GM18870 (cell line): ENCODE results near the gene LGALSL.

Experiments
- ATAC-seq: cut with Tn5 transposase; IDR thresholded peaks from one replicate; pipeline ENCODE4 v1.9.1; 2021; ENCODE audit warnings: moderate library complexity; ENCODE audit not compliant: unreplicated experiment

The LGALSL gene

DNA sequence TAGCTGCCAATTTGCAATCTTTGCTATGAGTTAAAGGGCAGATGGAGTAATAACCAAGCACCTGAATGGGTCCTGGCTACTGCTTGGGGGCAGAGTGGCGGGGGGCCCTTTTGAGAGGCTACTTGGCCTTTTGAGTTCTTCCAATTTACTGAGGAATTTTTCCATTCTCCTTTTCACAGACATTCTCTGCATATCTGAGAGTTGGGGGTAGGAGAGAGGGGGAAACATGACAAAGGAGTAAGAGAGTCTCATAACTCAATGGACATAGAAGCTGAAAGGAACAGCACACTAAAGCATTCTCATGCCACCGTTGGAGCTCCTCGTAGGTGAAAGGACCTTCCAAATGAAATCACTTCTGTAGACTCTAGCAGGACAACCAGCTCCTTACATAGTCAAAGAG lies 16.1 kb downstream of the LGALSL start:
- no peak for ATAC-seq

DNA sequence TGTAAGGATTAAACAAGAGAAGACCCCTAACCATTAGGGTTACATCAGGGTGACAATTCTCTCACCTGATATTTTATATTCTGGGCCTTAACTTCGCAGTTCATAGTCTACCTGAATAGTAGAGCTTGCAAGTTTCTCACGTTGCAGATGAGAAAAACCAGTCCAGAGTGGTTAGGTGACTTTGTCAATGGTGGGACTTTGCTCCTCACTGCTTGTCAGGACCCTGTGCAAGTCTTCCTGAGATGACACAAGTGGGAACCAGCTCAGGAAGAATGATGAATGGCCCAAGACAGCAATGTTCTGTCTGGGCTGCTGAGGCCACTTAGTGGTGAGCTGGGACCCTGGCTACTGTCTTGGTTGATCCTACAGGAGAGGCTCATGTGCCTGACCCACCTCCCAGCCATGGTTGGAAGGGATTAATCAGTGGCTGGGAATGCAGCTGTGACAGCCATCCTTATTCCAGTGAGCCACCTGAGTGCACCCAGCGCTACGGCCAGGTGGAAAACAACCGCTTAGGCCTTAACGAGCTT lies 16.9 kb downstream of the LGALSL start:
- ATAC-seq = no peak

DNA sequence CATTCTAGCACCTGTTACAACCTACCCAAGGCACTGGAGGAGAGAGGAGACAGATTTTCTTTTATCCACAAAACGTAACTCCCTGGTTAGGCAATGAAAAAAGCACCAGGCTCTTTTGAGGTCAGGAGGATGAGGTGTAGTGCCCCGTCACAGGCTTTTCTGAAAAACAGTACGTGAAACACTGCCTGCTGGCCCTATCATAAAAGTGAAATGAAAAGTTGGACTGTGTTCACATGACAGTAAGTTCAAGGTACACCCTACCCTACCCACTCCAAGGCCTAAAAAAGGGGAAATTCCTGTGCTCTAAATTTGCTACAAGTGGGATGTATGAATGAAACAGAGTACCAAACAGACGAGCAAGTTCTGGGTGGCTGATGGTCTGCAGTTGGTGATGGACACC lies 17.6 kb downstream of the LGALSL start:
- no peak for ATAC-seq

DNA sequence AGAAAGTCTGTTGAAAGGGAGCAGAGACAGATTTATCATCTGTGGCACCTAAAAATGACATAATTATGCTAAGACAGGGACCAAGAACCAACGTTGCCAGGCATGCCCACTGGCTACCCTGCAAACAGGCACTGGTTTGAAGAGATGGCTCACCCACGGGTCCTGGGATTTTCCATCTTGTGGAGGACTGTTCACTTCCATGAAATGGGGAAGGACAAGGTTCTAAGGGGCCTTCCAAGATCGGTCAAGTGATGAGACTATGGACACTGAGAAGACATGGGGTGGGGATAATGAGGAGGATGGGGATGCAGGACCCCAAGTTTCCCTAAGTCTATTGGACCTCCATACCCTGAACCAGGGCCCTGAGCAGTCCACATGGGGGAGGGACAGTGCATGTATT lies 18.9 kb downstream of the LGALSL start:
- no peak for ATAC-seq

DNA sequence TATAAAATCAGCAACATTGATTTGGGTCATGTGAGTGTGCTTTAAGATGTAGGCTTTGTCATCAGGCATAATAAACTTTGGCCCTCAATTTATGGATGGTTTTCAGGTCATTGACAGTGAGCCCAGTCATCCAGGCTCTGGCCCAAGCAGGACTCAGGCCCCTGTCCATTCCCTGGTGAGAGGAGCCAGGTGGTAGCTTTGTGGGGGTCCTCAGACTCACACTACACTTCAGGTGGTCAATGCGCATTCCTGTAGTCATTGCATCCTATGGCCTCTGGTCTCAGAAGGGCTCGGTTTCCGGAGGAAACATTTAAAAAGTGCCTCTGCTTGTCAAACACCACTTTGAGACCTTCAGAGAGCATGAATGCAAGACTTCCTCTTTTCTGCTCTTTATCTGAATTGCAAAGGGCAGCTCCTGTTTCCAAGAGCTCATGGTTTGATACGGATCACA lies 20.2 kb downstream of the LGALSL start:
- ATAC-seq = no peak

DNA sequence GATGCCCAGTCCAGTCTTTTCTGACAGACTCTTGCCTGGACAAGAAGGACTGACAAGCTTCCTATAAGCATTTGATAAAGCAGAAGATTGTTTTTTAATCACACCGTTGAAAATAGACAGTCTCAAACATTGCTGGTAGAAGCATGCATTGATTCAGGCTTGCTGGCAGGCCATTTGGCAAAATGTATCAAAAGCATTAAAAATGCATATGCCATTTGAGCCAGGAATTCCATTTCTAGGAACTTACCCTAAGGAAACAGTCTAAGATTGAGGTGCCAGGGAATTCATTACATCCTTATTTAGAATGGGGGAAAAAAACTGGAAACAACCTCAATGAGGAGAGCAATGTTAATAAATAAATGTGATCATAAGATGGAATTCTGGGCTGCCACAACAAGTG lies 20.7 kb downstream of the LGALSL start:
- no peak for ATAC-seq

DNA sequence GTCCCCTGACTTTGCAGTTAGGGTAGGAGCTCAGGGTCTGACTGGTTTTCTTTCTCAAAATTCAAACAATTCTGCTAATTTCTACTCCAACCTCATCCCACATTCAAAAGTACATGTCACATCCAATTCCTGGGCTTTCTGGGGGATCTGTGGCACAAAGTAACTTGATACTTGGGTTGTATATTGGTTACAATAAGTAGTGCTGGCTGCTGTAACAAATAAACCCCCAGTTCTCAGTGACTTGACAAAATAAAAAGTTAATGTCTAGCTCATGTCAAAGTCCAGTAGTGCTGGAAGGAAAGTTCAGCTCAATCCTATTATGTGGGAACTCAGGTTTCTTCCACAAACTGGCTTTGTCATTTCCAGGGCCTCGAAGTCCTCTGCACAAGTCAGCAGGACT lies 23.1 kb downstream of the LGALSL start:
- no peak for ATAC-seq

DNA sequence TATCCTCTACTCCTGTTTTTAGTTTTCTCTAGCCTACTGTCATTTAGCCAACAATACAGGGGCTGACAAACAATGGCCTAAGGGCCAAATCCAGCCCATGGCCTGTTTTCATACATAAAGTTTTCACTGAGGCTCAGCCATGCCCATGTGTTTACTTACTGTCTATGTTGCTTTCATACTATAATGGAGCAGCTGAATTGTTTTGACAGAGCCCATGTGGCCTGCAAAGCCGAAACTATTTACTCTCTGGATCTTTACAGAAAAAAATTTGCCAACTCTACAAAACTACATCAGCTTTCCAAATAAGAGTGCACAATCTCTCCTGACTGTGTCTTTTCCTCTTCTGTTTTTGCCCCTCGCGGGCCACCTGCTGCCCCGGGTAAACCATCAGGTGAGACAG lies 24.0 kb downstream of the LGALSL start:
- no peak for ATAC-seq

DNA sequence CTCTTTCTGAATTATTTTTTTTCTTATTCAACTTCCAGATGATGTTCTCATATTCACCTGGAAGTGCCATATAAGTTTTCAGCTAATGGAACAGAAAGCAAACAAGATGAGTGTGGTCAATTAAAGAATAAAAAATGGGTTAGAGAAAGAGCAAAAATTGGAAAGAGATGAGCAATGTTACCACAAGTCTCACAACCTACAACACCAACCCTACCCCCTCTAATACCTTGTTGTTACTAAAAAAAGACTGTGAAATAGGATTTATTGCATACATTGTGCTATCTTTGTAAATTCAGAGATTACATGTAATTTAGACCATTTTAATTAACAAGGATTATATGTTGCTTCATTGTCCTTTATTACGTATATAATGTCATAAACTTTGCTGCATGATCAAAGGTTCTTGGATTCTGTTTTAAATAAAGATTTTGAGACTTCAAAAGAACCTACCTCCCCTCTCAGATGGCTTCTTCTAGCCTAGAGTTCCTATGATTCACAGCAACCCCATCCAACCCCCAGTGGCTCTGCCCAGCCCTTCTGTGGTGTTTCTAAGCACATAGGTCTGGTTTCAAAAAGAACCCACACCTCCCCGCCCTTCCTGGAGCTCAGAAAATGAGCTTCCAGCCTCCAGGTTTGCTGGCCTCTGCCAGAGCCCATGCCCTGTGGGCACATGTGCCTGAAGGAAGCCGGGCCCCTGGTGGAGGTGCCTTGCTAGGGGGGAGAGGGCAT lies 24.7 kb downstream of the LGALSL start:
- ATAC-seq = no peak

DNA sequence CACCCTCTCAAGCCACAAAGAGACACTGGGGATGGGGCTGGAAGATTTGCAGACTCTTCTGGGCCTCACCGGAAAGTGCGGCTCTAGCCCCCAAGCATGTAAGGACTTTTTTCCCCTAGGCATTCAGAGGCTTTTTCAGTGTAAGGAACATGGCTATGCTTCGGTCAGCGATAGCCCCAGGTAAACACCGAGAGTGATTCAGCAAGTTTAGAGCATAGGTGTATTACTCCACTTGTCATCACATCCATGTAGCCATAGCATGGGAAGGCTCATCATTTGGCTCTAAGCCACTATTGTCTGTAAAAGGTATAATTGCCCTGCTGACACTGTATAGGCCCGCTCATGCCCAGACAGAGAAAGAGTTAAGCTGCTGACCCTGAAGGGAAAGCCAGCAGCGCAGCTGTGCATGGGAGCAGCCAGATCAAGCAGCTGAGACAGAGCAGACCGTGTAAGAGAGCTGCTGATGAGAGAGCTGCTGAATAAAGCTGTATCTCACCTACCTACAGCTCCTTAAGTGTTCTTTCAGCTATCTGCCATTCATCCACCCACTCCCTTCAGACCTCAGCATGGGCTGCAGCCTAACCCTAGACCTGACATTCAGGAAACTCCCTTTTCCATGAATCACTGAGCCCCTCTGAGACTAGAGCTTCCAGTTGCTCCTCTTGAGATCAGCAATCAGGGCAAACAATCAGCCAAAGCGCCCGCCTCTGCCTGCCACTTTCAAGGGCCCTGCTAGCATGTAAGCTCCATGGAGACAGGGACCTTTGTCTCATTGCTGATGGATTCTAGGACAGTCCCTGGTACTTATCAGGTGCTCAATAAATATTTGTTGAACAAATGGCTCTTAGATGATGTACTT lies 25.5 kb downstream of the LGALSL start:
- ATAC-seq = no peak

DNA sequence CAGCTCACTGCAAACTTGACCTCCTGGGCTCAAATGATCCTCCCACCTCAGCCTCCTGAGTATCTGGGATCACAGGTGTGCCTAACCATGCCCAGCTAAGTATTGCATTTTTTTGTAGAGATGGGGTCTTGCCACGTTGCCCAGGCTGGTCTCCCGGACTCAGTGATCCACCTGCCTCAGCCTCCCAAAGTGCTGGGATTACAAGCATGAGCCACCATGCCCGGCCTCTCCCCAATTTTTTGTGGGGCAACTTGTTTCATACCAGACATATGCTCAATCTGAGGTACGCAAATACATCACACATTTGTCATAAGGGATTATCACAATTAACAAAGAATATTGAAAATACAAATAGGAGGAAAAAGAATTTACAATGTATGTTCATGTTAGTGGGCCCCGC lies 27.7 kb downstream of the LGALSL start:
- no peak for ATAC-seq

DNA sequence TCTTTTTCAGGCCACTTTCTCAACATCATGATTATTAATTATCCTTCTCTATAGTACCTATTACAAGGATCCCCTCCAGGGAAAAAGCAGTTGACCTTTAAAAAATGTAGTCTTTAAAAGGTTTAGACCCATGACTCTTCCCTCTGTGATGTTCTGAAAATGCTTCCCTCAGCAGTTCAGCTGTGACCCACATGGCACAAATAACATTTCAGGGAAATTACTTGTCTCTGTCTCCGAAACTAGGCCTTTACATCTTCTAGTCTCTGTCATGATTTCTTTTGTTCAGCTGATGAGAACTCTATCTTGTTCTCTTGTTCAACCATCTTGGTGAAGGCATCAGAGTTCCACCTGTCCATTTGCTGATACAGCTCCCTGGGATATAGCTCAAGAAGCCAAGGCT lies 28.3 kb downstream of the LGALSL start:
- ATAC-seq = no peak

DNA sequence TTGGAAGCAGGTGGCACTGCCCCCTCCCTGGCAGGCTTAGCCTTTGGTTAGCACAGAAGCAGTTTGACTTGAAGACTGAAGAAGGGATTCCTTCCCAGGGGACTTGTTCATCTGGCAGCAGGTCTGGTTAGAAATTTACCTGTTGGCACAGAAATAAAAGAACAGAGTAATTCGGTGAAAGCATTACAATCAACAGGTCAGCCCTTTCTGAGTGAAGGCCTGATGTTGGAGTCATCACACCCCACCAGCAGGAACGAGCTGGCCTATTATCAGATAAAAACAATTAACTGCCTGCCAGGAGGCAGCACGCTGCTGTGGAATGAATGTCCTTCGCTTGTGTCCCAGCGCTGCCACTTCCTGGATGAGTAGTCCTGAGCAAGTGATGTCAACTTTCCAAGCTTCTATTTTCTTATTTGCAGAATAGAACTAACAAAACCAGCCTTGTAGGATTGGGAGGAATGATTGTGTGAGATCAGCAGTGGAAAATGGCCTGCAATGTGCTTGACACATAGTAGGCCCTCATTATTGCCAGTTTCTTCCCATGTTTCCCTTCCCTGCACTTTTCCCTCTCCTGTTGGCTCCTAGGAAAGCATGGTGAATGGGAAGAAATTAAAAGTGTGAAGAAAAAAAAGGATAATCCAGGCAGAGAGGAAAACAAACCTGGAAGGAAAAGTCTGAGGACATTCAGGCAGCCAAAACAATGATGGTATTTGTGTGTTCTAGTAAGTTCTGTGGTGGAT lies 29.0 kb downstream of the LGALSL start:
- ATAC-seq = no peak

DNA sequence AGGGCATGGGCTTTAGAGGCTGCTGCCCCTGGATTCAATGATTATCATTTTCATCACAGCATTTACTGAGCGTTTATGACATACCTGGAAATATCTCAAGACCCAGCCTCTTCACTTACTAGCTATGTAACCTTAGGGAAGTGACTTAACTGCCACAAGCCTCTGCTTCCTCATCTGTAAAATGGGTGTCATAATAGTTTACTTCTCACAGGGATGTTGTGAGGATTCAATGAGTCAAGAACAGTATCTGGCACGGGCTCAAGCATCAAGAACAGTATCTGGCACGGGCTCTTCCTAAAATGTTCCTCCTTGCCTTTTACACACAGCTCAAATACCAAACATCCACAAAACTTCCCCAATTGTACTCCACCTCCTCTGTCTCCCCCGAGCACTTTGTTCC lies 31.4 kb downstream of the LGALSL start:
- ATAC-seq = no peak

DNA sequence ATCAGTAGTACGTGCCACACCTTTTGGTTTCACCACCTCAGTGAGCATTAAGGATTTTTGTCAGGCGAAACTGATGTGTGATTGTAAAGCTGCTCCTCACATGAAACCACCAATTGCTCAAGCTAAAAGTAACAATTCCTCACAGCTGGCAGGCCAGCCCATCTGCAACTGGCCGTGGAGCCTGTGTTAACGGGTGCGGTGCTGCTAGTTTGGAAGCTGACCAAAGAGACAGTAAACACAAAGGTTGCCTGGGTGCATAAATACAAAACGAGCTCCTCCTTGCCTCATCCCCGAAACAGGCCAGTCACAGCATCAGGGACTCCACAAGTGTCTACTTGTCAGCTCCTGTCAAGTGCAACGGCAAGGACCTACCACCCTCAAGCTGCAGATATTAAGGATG lies 32.0 kb downstream of the LGALSL start:
- no peak for ATAC-seq

DNA sequence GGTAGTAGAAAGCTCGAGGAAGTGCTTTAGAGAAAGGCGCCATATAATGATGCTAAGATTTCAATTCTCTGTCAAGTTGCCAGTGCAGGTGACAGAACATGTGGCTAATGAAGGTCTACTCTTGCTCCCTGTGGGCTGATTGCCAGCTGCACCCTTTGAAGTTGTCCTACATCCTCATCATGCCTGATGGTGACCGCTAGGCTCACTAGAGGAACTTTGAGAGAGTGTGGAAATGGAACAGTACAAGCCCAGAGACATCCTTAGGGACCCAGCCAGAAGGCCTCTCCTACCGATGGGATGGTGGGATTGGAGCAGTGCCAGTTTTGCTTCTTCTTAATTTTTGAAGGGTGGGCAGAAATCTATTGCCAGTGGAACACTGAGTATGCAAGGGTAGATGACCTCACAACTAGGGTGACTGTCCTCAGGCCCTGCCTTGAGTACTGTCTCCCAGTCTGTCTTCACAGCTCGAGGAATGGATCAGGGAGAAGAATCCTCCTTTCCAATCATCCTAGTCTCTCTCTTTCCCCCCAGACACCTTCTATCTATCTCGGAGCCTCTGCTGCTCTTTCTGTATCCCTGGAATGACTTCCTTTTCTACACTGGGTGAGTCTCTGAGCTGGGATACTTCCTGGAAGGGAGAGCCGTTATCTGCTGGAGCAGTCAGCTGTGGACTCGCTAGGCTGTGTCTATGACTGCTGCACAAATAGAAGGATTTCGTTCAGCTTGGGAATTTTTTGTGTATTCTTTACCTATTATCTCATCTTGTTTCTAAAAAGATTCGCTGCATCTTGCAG lies 33.5 kb downstream of the LGALSL start:
- ATAC-seq = no peak

DNA sequence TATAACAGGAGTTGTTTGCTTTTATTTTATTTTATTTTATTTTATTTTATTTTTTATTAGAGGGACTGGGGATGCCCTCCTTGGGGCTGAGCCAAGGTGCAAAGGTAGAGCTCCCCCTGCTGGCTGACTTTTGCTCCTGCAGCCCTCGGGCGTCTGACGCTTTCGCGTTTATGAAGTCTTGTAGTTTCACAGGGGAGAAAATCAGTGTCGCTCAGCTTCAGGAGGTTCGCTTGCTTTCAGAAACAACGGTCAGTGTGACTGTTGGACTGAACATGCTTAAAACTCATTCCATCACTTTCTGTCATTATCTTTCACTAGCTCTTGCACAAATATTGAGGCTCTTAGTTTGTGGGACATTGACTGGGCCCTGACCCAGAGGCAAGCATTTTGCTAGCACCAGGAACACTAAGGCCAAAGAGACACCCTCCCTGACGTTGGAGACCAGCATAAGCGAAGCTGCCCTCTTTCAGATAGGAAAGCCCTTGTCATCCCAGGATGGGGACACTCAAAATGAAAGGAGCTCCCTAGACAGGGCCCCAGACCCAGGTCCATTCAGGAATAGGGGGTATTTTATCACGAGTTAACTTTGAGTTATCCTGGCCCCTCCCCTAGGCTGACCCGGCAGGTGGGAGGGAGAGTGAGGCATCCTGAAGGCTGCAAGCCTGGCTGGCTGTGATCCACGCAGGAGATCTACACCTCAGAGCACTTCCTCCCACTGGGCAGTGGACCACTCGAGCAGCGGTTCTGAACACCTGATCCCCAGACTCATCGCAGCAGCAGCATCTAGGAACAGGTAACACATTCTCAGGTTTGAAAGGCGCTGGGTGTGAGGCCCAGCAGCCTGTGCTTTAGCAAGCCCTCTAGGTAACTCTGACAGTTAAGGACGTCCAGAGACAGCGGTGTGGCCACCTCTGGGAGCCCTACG lies 34.4 kb downstream of the LGALSL start:
- no peak for ATAC-seq

DNA sequence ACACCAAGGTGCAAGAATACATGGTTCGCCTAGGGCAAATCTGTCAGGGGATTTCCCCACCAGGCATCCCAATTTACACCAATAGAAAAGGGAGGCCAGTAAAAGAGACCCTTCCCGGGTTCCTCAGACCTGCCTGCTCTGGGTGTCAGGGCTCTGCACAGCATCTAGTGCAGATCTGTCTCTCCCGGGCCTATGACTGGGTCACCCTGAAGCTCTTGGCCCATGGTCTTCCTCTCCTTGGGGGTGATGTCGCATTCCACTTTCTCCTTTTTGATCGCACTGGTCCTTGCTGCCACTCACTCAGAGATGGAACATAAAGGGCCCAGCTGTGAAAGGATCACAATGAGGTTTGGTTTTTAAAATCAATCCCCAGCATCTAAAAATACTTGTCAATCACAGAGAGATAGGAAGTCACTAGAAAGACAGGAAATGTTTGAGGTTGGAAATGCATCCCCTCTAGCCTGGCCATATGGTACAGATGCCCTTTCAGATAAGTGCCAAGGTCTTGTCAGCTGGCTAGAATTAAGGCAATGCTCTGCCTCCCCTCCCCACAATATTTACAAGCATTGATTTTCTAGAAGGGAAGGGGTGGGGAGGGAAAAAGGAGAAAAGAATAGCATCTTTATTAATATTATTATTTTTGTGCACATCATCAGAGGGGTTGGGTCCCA lies 35.3 kb downstream of the LGALSL start:
- no peak for ATAC-seq

DNA sequence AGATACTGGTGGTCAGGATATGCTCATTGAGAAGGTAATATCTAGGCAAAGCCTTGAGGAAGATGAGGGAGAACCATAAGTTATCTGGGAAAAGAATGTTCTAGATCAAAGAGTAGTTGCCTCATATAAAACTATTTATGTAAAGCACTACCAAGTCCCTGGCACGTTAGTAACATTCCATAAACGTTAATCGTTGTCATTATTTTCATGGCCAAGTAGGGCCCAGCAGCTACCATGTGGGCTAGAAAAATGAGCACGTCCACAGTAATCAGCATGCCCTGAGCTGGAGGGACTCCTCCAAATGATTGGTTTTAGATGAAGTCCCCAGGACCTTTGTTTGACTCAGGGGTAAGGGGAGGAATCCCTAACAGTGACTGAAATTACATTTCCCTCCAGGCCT lies 37.5 kb downstream of the LGALSL start:
- no peak for ATAC-seq
